Epithelial cell of esophagus (primary cell): ENCODE results near the gene SP140.
A peak's percentile ranks its signal among the peaks of the same experiment; 100 is the strongest.

ENCODE experiments used
- DNase-seq: peaks from one replicate; pipeline ENCODE4 v3.0.0; 2010; ENCODE audit warnings: low read depth
- H3K4me3 ChIP-seq: 2 replicates; pipeline ENCODE4 v1.5.1; 2011; ENCODE audit warnings: mild to moderate bottlenecking, low read length, control low read depth
- TF ChIP-seq, protein P1 (sequence below): IDR thresholded peaks from 2 replicates; pipeline ENCODE4 v1.5.1; 2011; ENCODE audit warnings: low read depth, mild to moderate bottlenecking, low read length, control low read depth, inconsistent platforms; ENCODE audit not compliant: insufficient read depth; ENCODE audit errors: missing control alignments

SP140 gene

DNA sequence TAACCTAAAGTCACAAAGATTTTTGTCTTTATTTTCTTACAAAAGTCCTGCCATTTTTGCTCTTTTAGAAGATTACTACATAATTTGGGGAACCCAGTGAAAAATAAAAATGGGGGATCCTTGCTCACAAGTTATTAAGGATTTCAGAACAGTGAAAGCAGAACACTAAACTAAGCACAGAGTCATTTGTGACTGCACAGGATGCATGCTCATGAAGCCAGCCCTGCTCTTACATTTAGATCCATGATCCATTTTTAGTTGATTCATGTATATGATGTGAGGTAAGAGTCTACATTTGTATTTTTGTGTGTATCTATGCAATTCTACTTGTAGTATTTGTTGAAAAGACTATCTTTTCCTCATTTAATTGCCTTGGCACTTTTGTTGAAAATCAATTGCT is 123.3 kb downstream of the SP140 start:
- TF ChIP-seq, protein P1, sequence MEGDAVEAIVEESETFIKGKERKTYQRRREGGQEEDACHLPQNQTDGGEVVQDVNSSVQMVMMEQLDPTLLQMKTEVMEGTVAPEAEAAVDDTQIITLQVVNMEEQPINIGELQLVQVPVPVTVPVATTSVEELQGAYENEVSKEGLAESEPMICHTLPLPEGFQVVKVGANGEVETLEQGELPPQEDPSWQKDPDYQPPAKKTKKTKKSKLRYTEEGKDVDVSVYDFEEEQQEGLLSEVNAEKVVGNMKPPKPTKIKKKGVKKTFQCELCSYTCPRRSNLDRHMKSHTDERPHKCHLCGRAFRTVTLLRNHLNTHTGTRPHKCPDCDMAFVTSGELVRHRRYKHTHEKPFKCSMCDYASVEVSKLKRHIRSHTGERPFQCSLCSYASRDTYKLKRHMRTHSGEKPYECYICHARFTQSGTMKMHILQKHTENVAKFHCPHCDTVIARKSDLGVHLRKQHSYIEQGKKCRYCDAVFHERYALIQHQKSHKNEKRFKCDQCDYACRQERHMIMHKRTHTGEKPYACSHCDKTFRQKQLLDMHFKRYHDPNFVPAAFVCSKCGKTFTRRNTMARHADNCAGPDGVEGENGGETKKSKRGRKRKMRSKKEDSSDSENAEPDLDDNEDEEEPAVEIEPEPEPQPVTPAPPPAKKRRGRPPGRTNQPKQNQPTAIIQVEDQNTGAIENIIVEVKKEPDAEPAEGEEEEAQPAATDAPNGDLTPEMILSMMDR = no peak
- no peak for DNase-seq
- no peak overlapping the region for H3K4me3 ChIP-seq

DNA sequence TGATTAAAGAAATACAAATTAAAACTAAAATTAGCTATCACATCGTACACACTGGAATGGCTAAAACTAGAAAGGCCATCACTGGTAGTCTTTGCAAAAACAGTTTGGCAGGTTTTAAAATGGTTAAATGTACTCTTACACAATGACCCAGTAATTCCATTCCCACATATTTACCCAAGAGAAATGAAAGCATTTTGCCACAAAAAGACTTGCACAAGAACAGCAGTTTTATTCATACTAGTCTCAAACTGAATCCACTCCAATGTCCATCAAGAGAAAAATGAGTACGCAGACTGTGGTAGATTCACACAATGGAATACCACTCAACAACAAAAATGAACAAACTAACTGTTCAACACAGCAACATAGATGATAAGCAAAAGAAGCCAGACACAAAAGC is 130.5 kb downstream of the SP140 start:
- DNase-seq = no peak
- TF ChIP-seq, protein P1 = no peak
- no peak overlapping the region for H3K4me3 ChIP-seq

DNA sequence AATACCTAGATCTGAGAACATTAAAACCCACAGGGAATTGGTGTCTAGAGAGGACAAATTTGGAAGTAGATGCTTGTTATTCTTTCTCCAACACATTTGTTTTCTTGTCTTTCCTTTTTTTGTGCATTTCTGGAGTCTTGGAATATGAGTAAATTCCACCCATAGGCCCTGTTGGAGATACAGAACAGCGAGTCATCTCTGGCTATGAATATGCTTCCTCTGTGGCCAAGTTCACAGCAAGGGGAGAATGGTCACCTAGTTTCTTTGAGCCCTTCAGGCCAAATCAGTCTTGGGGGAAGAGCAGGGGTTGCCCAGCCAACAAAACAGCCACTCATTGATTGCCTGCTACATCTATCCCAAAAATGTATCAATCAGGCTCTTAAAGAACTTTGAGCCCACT is 132.8 kb downstream of the SP140 start:
- TF ChIP-seq, protein P1 = no peak
- peak; percentile 10 for DNase-seq
- no peak overlapping the region for H3K4me3 ChIP-seq

DNA sequence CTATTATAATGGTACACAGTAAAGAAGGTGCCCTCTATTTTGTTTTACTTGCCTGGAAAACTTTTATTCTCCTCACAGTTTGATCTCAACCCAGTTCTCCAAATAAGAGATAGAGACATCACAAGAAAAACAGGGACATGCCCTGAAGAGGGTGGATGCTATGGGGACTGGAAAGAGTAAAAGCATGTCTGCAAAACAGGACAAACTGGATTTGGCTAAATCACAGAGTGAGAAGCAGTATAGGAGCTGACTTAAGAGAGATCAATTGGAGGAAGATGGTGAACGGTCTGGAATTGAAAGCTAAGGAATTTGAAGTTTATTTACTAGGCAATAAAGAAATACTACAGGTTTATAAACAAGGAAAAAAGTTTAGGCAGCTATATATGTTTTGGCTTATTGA is 134.5 kb downstream of the SP140 start:
- TF ChIP-seq, protein P1 = no peak
- DNase-seq = peak; percentile 67
- H3K4me3 ChIP-seq = no peak overlapping the region

DNA sequence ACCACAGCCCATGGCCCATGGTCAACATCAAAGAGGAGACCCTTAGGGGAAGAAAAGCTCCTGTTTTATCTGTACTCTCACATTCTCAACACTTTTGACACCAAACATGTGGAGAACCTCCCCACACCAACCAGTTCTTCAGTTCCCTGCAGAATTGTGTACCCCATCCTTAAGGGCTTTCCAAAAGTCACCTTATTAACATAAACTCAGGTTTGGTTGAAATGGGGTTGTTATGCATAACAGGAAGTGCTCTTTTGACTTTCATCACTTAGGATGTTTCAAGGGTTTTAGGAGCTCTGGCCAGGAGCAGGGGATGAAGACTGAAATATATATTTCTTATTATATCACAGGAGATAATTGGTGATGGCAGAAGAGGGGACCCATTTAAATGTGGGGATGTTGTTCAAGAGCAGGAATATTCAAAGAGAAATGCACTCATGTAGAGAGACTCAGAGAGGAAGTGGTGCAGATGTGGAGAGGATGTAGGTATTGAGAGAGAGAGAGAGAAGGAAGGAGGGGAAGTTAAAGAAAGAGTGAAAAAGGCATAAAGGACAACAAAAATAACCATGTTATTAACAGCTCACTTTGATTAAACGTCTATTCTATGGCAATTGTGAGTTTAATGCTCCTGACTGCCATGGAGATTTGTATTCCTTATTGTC is 136.6 kb downstream of the SP140 start:
- no peak overlapping the region for H3K4me3 ChIP-seq
- TF ChIP-seq, protein P1 = no peak
- DNase-seq = no peak
